Stomach (tissue), 9 donors: ENCODE results near the gene OGDH. TPM values are rescaled to one million over a fixed set of nuclear protein-coding genes. Genes with fewer than 3 reads are reported as not detected.
"Not testable (repeated sequence)": the region's sequence is repeated elsewhere in the genome, so short reads cannot be mapped to it uniquely, and the experiment has no call there.

Experiments used
- DNase-seq, 2 donors: peaks; one replicate each; pipeline versions ENCODE4 v3.0.0 to v3.0.0-alpha.2; 2013 to 2019
- H3K27ac ChIP-seq, 5 donors: fragments of 200-600 bp in 4 of 5; sonication (generic) in 4 of 5; one replicate each; pipeline ENCODE4 v1.5.1; 2013 to 2019; ENCODE audit warnings: mild to moderate bottlenecking in 1 of 5, moderate library complexity in 1 of 5
- H3K27me3 ChIP-seq, 3 donors: fragments of 200-600 bp; sonication (generic); one replicate each; pipeline ENCODE4 v1.5.1; 2017 to 2019; ENCODE audit warnings: mixed run types in 1 of 3
- H3K36me3 ChIP-seq, 4 donors: fragments of 200-600 bp; sonication (generic); 1 replicate in 3 of 4; 2 replicates in 1 of 4; pipeline ENCODE4 v1.5.1; 2016 to 2019
- H3K4me1 ChIP-seq, 4 donors: fragments of 200-600 bp; sonication (generic); one replicate each; pipeline ENCODE4 v1.5.1; 2016 to 2019
- H3K4me3 ChIP-seq, 4 donors: fragments of 200-600 bp; sonication (generic) in 3 of 4; one replicate each; pipeline ENCODE4 v1.5.1; 2016 to 2019; ENCODE audit warnings: mild to moderate bottlenecking in 1 of 4
- H3K9me3 ChIP-seq, 4 donors: fragments of 200-600 bp; sonication (generic); one replicate each; pipeline ENCODE4 v1.5.1; 2016 to 2019
- EP300 ChIP-seq: sonication (generic); formaldehyde crosslinking; IDR thresholded peaks from one replicate; pipeline ENCODE4 v1.6.1; 2017; ENCODE audit warnings: antibody characterized with exemption
- POLR2A ChIP-seq, 4 donors: fragments of 450-650 bp; IDR thresholded peaks; one replicate each; pipeline ENCODE4 v1.6.1; 2016; ENCODE audit warnings: antibody characterized with exemption in 4 of 4, control low read depth in 2 of 4, mild to moderate bottlenecking in 1 of 4, moderate library complexity in 1 of 4
- POLR2AphosphoS5 ChIP-seq, 3 donors: sonication (generic); formaldehyde crosslinking; IDR thresholded peaks; one replicate each; pipeline ENCODE4 v1.6.1; 2016; ENCODE audit warnings: antibody characterized with exemption in 3 of 3
- WGBS, 5 donors: extraction: QIAGEN DNeasy Blood & Tissue Kit in 3 of 5; methylation state at CpG; one replicate each; pipeline versions ENCODE4 v1.1.5 to v1.1.7; 2013 to 2018; 5-methylcytosine and 5-hydroxymethylcytosine counted together
- intact Hi-C: fragments of 100-400 bp; cut with DNase I; formaldehyde crosslinking; loops from one replicate; pipeline ENCODE4 v1.15.1; 2023; ENCODE audit warnings: low total_unique reads
- polyA plus RNA-seq, 3 donors: library from polyadenylated mRNA; stranded (reverse); fragments of 200-250 nt; gene quantifications; one replicate each; pipeline ENCODE4 v1.2.3, GENCODE V29; 2013
- total RNA-seq, 5 donors: library from RNA; depleted of rRNA; stranded (reverse); fragments of >200 nt; gene quantifications; one replicate each; pipeline versions ENCODE4 v1.1.0 to v1.2.3, GENCODE V29; 2014 to 2016
- TF ChIP-seq, protein P1 (sequence below), 7 experiments: fragments of 450-650 bp in 4 of 7; fragments of 200-600 bp in 3 of 7; sonication (generic) in 3 of 7; IDR thresholded peaks; one replicate each; pipeline ENCODE4 v1.5.1; 2016 to 2019; ENCODE audit warnings: antibody characterized with exemption in 7 of 7, control low read depth in 2 of 7, mild to moderate bottlenecking in 1 of 7
- donor health status: healthy with polysubstance abuse.
- donor health status: Bipolar disorder and iron deficiency.
- donor health status: healthy.

The OGDH gene
- total and polyA plus RNA-seq, 8 donors = 19.8 to 92.0 (median 31.3) TPM

GRCh38 chr7:44561481-44561880, 44.9 kb upstream of the OGDH start:
- peaks cover 24 to 34% (median 33%) of the 10 kb centered on the region in 4 donors for H3K36me3 ChIP-seq
- H3K27ac ChIP-seq = no peak overlapping the region
- WGBS, 5 donors = 74 to 84% (median 82%) methylated on average over 4 to 6 of the region's 6 CpGs
- no peaks in the 10 kb centered on the region for H3K9me3 ChIP-seq
- TF ChIP-seq POLR2AphosphoS5 (IDR thresholded peaks at IDR 0.05) (no peak), EP300 (no peak), POLR2A (IDR thresholded peaks at IDR 0.05) (no peak)
- TF ChIP-seq, protein P1, sequence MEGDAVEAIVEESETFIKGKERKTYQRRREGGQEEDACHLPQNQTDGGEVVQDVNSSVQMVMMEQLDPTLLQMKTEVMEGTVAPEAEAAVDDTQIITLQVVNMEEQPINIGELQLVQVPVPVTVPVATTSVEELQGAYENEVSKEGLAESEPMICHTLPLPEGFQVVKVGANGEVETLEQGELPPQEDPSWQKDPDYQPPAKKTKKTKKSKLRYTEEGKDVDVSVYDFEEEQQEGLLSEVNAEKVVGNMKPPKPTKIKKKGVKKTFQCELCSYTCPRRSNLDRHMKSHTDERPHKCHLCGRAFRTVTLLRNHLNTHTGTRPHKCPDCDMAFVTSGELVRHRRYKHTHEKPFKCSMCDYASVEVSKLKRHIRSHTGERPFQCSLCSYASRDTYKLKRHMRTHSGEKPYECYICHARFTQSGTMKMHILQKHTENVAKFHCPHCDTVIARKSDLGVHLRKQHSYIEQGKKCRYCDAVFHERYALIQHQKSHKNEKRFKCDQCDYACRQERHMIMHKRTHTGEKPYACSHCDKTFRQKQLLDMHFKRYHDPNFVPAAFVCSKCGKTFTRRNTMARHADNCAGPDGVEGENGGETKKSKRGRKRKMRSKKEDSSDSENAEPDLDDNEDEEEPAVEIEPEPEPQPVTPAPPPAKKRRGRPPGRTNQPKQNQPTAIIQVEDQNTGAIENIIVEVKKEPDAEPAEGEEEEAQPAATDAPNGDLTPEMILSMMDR (IDR thresholded peaks at IDR 0.05) = no peak
- intact Hi-C loops = loop anchor here (10.0 kb wide), 2 partner anchors 67 to 317 kb away; partner anchors contain the start of gene NUDCD3
- H3K27me3 ChIP-seq = no peaks in the 10 kb centered on the region
- H3K4me1 ChIP-seq = peaks cover 0 to 16% (median 4%) of the 10 kb centered on the region in 4 donors
- H3K4me3 ChIP-seq = no peak overlapping the region
- DNase-seq = no peak

DNA sequence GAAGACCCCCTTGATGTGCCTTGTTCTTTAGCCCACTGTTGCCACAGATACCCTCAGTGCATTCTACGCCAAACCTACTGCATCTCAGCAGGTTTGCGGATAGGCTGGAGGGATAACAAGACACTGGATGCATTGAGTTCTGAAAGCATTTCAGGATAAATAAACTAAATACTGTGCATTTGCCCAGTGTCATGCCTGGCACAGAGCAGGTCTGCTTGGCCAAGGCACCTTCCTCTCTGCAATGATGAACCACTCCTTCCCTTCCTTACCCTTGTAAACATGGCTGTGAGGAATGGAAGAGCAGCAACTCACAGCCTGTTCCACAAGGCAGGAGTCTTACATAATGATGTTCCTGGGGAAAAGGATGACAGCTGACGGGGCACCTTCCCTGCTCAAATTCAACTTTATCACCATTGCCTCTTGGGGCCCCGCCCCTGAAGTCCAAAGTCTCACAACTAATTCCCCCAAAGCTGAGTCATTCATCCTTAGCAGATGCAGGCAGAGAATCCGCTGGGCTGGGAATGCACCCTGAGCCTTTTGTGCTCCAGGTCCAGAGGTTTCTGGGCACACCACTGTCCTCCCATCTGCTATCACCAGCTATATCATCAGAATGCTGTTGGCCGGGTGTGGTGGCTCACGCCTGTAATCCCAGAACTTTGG, 44.3 kb upstream of the OGDH start:
- H3K36me3 ChIP-seq = peaks cover 29 to 40% (median 39%) of the 10 kb centered on the region in 4 donors
- WGBS, 5 donors = 56 to 71% (median 66%) methylated on average over 6 to 7 of the region's 7 CpGs
- no peak overlapping the region for H3K27ac ChIP-seq
- intact Hi-C loops = loop anchor here (10.0 kb wide), 2 partner anchors 67 to 317 kb away; partner anchors contain the start of gene NUDCD3
- peaks cover 0 to 16% (median 4%) of the 10 kb centered on the region in 4 donors for H3K4me1 ChIP-seq
- TF ChIP-seq EP300 (no peak), POLR2AphosphoS5 (IDR thresholded peaks at IDR 0.05) (peak in 1 of 3 donors; percentile 31)
- peak; percentile 47 to 71 for DNase-seq
- no peaks in the 10 kb centered on the region for H3K27me3 ChIP-seq
- H3K9me3 ChIP-seq = no peaks in the 10 kb centered on the region
- H3K4me3 ChIP-seq = no peak overlapping the region

- WGBS, 5 donors = 82 to 89% (median 85%) methylated on average over 8 of the region's 8 CpGs
- not testable (repeated sequence) for DNase-seq, H3K9me3 ChIP-seq, H3K27me3 ChIP-seq, H3K27ac ChIP-seq, H3K4me3 ChIP-seq
- intact Hi-C loops = loop anchor here (10.0 kb wide), 2 partner anchors 68 to 318 kb away; partner anchors contain the start of gene NUDCD3
- Histone ChIP-seq H3K4me1 (peaks cover 0 to 16% (median 4%) of the 10 kb centered on the region in 4 donors), H3K36me3 (peaks cover 34 to 45% (median 44%) of the 10 kb centered on the region in 4 donors)
Observed at GRCh38 chr7:44562622-44562962, 43.8 kb upstream of the OGDH start.

DNA sequence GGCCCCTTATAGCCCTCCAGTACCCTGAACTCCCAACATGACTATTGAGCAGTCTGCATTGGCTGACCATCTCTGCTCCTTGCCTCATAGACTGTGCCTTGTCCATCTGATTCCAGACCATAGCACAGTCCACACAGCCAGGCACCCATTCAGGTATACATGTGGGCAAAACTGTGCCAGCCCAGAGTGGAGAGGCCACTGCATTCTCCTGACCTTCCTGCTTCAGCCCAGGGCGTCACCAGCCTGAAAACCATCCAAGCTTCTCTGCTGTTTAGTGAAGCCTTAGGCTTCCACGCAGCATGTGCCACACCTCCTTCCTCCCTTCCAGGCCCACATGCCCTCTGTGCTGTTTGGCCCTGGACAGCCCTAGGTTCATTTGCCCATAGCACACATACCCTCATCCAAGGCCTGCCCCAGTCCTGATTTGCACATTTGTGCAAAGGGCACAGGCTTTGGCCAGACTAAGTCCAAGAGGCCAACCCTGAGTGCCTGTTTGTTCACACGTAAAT, 43.2 kb upstream of the OGDH start:
- intact Hi-C loops = loop anchor here (10.0 kb wide), 2 partner anchors 68 to 318 kb away; partner anchors contain the start of gene NUDCD3
- 64 to 100% (median 79%) methylated on average over 1 to 3 of the region's 3 CpGs for WGBS, 5 donors
- Histone ChIP-seq H3K4me3 (no peak overlapping the region), H3K9me3 (no peaks in the 10 kb centered on the region), H3K36me3 (peaks cover 41 to 51% (median 50%) of the 10 kb centered on the region in 4 donors), H3K27ac (no peak overlapping the region), H3K4me1 (peaks cover 0 to 16% (median 4%) of the 10 kb centered on the region in 4 donors), H3K27me3 (no peaks in the 10 kb centered on the region)
- TF ChIP-seq EP300 (no peak), POLR2AphosphoS5 (IDR thresholded peaks at IDR 0.05) (no peak), POLR2A (IDR thresholded peaks at IDR 0.05) (no peak)
- TF ChIP-seq, protein P1 (IDR thresholded peaks at IDR 0.05) = no peak
- DNase-seq = no peak

GRCh38 chr7:44564606-44565005, 41.8 kb upstream of the OGDH start:
- H3K4me1 ChIP-seq = peaks cover 0 to 16% (median 4%) of the 10 kb centered on the region in 4 donors
- no peak overlapping the region for H3K27ac ChIP-seq
- TF ChIP-seq POLR2AphosphoS5 (IDR thresholded peaks at IDR 0.05) = no peak
- TF ChIP-seq, protein P1 (IDR thresholded peaks at IDR 0.05) = no peak
- TF ChIP-seq EP300 = no peak
- TF ChIP-seq POLR2A (IDR thresholded peaks at IDR 0.05) = no peak
- DNase-seq = no peak
- H3K27me3 ChIP-seq = no peaks in the 10 kb centered on the region
- H3K36me3 ChIP-seq = peaks cover 54 to 65% (median 64%) of the 10 kb centered on the region in 4 donors
- H3K9me3 ChIP-seq = no peaks in the 10 kb centered on the region
- no peak overlapping the region for H3K4me3 ChIP-seq
- 85 to 98% (median 92%) methylated on average over 2 of the region's 2 CpGs for WGBS, 5 donors
- intact Hi-C loops = loop anchor here (10.0 kb wide), 2 partner anchors 70 to 320 kb away; partner anchors contain the start of gene NUDCD3
